ENCODE results near the gene CIB1.

CIB1 gene

DNA sequence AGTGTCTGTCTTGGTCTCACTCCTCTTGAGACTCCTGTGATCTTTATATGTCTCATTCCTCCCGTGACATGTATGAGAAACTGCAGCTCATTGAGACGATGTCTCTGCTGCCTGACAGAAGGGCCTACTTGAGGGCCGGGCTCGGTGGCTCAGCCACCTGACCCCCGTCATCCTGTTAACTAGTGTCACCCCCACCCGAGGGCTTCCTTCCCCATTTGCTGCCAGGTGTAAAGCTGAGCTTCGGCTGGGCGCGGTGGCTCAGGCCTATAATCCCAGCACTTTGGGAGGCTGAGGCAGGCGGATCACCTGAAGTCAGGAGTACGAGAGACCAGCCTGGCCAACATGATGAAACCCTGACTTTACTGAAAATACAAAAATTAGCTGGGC lies 19.9 kb downstream of the CIB1 start:
- DNase-seq = no peak

DNA sequence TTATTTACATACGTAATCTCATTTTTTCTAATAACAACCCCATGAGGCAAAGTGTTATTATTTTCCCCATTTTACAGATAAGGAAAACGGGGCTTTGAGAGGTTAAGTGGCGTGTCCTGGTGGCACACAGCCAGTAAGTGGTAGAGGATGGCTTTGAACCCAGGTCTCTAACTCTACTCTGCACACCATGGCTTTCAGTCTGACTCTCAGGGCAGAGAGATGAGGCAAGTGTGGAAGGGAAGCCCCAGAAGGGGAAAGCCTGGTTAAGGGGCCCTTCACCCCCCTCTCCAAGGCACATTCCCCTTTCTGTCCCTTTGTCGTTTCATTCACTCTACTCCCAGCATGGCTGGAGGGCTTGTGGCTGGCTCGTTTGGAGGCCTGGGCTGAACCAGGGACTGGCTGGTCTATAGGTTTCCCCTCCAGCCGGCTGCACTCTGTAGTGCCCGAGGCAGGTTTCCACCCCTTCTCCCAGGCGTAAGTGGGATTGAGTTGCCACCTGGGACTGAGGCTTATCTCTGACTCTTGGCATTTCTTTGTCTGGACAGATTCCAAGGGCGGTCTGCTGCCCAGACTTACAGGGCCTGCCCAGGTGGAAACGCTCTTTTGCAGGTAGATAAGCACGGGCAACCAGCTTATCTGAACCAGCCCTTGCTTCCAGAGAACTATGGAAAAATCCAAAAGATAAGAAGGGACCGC lies 20.5 kb downstream of the CIB1 start:
- no peak for DNase-seq

DNA sequence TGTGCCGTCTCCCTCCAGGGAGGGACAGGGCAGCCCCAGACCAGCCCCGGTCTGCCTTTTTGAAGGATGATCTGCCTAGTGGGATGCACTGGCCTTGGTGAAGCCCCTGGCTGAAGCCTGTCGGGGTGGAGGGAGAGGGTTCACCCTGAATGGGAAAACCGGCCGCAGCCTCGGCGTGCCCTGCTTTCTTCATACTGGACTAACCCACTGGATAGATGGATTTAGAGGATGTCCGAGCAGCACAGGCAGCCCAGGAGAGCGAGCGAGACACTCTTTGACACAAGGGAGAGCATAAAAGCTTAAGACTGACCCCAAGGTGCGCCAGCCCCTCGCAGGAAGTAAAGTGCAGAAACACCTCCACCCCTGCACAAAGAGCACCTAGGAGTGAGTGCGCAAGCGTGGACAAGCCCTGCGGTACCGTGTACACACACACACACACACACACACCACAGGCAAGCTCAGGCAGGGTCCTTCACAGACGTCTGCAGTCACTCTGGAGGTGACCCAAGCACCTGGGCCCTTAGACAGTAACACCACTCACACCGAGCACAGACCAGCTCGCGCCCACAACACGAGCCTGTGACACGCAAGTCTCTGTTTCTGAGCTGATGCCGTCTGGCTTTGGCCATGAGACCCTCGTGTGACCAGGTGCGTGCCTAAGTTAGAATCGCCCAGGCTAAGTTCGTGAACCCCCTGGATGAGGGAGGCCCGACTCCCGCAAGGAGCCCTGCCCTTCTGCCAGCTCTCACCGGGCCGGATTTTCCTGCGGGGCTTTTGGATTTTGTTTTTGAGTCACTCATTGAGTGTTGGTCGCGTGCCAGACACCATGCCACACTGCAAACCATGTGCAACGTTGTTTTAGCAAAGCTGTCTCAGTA lies 21.3 kb downstream of the CIB1 start:
- no peak for DNase-seq

DNA sequence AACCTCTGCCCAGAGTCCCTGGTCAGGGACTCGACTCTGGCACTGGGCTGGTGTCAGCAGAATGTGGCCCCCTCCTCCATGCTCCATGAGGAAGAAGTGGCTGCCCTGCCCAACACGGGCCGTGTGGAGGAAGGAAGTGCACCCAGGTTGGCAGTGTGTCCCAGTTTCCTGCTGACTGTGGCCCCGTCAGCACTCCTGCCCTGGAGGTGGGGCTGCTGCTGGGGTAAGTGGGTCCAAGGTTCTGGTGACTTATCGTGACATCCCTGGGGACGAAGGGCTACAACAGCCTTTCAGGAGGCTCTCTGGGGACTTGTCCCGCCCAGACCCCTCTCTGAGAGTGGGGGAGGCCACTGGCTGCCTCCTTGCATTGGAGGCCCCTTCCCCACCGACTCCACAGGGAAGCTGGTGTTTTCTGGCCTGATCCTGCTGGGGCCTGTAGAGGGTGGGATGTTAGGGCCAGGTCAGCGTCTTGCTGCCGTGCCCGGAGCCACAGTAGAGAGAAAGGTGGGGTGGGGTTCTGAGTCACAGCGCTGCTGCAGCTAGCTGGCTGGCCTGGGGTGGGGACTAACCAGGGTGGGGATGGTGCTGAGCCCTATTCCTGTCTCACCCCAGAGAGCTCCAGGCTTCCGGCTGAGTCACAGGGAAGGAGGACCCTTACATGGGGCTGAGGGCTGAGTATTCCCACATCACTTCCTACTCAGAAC lies 22.1 kb downstream of the CIB1 start:
- no peak for DNase-seq

DNA sequence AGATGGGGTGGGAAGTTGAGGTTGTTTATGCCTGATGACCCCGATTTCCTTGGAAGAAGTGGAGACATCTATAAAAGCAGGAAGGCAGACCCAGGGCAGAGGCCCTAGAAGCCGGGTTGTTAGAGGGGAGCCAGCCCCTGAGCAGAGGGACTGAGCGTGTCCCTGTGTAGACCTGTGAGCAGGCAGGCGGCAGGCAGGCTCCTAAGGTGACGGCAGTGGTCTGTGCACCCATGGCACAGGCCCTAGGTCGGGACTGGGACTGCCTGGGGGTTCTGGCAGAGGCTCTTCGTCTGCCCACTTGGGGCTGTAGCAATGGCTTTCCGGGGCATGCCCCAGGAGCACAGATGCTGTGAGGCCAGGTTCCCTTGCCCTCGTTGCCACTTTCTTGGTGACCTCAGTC lies 22.7 kb downstream of the CIB1 start:
- DNase-seq = no peak

DNA sequence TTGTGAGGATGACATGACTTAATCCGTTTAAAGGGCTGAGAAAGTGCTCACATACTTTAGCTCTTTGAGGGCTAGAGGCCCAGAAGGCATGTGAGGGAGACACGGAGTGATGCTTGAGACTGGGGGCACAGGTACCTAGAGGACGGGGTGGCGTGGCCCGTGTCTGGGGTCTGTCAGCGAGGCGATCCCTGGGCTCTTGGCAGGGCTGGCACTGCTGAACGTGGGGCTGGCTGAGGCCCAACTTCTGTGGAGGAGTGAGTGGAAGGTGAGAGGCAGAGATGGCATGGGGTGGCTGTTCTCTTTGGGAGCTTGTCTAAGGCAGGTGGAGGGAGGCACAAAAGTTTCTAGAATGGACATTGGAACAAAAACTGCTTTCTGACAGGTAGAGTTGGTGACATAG lies 23.1 kb downstream of the CIB1 start:
- DNase-seq = no peak

DNA sequence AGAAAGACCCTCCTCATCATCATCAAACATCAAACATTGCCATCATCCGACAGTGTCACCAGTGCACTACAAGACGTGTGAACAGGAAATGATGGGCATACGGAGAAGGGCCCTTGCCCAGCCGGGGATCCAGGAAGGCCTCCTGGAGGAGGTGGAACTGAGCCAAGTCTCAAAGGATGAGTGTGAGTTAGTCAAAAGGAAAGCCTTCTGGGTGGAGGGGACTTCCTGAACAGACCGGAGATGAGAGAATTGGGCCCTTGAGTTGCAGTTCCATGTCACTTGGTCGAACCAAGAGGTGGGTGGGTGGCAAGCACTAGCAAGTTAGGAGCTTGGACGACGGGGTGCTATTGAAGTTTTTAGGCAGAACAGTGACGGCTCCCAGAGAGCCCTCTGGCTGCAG lies 24.1 kb downstream of the CIB1 start:
- peak; percentile 70 for DNase-seq

DNA sequence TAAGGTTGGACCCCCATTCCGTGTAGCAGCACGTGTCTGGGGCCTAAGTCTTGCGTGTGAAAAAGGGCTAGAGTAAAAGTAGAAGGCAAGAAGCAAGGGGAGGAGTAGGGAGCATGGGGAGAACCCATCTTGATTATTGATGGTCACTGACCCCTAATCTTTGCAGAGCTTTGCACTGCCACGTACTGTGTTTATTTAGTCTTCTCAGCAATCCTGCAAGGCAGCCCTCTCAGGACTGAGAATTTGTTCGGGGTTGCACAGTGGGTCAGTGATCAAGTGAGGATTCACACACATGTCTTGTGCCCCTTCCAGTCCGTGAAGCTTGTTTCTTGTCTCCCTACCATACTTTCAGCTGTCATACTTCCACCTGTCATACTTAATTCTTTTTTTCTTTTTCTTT lies 25.4 kb downstream of the CIB1 start:
- DNase-seq = no peak

DNA sequence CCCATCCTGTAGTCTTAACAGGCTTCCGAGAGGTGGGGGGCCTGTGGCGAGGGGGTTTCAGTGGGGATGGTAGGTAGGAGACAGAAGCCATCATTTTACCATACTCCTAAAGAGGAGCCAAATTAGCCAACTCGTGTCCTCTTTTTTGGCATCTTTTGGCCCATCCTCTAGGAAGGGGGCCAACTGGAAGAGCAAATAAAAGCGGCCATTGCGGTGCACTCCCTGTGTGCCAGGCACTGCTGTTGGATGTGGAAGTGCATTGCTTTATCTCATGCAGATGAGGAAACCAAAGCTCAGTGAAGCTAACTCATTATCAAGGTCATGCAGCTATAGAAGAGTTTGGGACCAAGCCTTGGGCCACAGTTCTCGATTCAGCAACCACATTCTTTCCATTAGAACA lies 26.5 kb downstream of the CIB1 start:
- no peak for DNase-seq

DNA sequence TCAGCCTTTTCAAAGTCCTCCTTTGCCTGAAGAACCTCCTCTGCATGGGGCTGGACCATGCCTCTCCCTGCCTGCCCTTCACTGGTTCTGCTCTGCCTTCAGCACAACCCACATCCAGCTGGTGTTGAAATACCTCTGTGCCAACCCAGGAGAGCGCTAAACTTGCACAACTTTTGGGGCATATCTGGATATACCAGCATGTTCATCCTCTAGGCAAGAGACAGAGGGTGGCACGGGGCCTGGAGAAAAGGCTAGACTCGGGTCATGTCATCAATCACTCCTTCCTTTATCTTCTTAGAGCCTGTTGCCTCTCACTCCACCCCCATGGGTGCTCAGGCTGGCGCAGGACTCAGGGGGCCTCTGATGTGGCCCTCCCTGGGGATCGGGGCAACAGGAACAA lies 27.9 kb downstream of the CIB1 start:
- no peak for DNase-seq

DNA sequence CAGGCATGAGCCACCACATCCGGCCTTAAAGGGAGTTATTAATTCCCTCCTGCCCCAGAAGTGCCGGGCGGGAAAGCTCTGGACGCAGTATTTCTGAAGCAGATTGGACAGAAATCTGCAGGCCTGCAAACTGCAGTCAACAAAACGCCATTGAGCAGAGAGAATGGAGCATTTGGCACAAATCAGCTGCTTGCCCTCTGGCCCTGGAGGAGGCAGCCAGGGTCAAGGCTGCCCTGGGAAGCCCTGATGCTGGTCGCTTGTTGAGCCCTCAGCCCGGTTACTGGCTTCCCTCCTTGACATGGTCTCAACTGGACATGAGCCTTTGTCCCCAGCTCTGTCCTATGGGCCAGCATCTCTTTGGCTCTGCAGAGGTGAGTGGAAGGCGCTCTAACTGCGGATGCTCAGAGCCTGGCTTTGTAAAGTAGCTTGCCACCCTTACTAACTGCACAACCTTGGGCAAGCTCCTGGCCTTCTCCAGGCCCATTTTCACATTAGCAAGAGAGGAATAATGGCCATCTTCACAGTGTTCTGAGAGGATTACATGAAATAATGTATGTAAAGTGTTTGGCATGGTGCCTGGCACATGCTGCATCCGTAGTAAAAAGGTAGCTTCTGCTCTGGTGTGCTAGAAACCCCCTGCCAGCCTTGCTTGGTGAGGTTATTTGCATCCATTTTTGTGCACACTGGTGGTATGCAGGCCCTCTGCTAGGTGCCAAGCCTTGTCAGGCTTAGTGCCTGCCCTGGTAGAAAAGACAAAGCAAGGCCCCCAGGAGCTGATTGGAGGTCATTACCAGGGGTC lies 28.5 kb downstream of the CIB1 start:
- DNase-seq = no peak

DNA sequence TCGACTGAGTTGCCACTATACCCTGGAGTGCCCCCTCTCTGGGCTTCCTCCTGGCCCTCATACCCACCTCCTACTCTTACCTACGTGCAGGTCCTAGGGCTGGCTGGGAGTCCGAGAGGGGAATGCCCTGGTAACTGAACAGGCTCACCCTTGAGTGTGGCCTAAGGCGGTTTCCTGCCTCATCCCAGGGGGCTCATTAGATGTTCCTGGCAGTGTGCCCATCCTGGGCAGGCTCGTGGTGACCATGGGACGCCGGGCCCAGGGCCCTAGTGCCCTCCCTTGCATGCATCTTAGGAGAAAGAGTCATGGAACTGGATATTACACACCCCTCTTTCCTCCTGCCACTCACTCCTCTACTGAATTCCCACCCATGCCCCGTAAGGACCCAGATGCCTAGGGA lies 29.8 kb downstream of the CIB1 start:
- DNase-seq = no peak

DNA sequence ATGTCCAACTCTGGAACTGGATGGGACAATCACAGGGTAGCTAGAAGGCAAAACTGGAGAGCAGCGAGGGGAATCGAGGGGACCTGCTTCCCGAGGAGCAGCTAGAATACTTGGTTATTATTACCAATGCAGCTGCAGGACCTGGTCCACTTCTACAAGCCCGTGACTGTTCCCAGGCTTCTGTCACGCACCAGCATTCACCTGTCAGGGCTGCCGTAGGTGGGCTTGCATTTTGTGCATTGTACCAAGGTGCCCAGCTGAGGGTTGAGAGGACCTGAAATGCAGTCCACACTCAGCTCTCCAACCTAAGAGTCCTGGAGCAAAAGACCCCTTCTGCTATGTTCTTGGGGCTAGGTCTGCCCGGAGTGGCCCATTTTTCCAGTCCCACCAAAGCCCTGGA lies 30.3 kb downstream of the CIB1 start:
- DNase-seq = no peak

DNA sequence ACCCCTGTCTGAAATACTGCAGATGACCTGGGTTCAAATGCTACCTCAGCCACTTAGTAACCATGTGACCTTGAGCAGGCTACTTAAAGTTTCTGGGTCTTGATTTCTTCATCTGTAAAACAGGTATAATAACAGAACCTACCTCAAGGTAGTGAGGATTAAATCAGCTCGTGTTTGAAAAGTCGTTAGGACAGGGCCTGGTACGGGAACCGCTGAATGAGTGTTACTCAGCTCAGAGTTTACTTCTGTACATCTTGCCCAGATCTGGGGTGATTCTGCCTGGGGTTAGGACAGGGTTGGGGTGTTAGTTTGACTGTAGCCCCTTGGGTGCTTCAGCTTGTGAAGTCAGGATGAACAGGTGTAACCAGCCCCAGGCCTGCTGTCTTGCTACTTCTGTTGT lies 30.8 kb downstream of the CIB1 start:
- DNase-seq = no peak

DNA sequence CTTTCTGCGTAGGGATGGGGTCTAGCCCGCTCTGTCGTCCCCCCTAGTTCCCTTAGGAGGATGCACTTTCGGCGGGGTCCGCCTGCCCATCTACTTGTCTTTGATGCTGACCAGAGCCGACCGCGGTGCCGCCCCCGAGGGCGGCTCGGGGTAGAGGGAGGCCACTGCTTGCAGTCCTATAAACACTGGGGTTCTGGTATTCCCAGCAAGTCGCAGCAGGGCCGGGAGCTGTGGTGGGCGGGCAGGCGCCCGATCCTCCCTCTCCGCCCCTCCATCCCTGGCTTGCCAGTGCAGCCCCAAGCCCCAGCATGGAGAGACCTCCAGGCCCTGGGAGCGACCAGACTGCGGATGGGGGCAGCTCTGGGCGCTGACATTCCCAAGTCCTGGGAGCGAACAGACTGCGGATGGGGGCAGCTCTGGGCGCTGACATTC lies 31.8 kb downstream of the CIB1 start:
- DNase-seq = no peak

DNA sequence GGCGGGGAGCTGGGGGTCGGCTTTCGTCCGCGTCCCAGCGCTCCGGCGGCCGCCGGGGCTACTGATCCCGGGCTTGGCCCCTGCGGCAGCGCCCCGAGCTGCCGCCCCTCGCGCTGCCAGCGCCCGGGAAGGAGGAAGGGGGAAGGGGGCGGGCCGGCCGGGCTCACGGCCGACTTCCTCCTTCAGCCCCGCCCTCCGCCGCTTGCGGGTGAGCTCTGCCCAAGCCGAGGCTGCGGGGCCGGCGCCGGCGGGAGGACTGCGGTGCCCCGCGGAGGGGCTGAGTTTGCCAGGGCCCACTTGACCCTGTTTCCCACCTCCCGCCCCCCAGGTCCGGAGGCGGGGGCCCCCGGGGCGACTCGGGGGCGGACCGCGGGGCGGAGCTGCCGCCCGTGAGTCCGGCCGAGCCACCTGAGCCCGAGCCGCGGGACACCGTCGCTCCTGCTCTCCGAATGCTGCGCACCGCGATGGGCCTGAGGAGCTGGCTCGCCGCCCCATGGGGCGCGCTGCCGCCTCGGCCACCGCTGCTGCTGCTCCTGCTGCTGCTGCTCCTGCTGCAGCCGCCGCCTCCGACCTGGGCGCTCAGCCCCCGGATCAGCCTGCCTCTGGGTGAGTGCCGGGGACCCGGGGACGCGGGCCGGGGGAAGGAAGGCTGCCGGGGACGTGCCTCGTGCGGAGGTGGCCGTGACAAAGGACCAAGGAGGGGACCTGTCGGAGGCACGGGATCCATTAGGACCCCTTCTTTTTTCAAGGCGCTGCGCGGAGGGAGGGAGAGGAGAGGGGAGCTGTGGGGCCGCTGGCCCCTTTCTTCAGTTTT lies 32.4 kb downstream of the CIB1 start, which contains the start of gene SEMA4B:
Gene SEMA4B, plus strand, starts transcription at position 201 of the 814 bp plus-strand sequence. Its CDS starts 249 bp downstream, at position 450.
- DNase-seq = peak; percentile 72

DNA sequence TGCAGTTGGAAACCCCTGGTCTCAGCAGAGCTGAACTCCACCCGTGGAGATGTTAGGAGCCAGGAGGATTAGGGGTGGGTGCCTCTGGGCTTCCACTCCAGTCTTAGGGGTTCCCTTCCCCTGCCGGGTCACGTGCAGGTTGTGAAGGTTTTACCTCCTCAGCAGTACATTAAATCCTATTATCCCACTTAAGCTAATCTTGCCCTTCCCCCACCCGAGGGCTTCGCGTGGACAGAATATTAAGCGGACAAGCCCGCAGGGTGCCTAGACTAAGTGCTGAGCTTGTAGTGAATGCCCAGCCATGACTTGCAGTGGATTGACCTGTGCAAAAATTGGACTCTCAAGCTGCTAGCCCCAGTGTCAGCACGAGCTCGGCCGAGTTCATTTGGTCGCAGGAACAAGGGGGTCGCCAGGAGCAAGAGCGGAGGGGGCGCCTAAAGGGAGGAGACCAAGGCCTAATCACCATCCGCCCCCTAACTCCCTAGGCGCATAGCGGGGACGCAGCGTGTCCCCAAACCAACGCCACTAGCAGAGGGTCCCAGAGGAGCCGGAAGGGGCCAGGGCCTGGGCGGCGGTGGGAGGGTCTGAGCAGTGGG lies 33.1 kb downstream of the CIB1 start:
- DNase-seq = no peak

DNA sequence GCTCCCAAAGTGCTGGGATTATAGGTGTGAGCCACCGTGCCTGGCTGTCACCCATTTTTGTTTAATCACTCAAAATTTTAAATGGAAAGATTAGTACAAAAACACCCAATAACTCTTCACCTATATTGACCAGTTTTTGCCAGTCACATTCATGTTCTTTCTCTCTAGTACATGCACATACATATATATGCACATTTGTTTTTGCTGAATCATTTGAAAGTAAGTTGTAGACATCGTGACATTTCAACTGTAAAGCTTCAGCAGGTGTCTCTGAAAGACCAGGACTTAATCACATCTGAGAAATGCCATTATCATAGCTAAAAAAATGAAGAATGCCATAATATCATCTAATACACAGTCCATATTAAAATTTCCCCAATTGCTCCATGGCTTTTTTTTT lies 39.1 kb downstream of the CIB1 start:
- no peak for DNase-seq

DNA sequence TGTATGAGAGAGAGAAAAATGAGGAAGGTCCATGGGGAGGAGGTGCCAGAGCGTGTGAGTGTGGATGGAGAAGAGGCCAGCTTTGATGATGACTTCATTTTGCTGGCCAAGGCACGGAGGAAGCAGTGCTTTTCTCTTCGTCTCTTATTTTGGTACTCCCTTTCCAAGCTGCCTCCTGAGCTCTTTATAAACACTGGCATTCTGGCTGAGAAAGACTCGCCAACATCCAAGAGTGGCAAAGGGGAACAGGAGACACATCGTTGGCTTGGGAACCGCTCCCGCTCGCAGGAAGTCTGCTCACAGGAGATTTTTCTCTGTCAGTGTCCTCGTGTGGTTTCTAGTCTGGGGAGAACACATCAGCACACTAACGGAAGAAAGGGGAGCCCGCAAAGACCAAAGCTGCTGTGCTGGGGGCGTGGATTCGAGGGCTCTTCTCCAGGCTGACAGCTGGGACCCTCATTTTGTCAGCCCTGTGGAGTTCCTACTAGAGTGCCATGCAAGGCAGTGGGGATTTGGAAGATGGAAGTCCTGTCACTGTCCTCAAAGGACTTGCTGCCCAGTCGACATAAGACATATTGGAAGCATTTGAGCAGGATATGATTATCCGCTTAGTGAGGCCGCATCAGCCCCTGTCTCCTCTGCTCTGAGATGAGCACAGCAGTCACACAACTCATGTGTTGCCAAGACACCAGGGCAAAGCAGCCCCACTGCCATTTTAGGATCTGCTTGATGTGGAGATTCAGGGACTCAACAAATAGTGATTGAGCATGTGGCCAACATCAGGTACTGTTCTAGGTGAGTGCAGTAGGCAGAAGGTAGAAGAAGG lies 40.6 kb downstream of the CIB1 start:
- no peak for DNase-seq

DNA sequence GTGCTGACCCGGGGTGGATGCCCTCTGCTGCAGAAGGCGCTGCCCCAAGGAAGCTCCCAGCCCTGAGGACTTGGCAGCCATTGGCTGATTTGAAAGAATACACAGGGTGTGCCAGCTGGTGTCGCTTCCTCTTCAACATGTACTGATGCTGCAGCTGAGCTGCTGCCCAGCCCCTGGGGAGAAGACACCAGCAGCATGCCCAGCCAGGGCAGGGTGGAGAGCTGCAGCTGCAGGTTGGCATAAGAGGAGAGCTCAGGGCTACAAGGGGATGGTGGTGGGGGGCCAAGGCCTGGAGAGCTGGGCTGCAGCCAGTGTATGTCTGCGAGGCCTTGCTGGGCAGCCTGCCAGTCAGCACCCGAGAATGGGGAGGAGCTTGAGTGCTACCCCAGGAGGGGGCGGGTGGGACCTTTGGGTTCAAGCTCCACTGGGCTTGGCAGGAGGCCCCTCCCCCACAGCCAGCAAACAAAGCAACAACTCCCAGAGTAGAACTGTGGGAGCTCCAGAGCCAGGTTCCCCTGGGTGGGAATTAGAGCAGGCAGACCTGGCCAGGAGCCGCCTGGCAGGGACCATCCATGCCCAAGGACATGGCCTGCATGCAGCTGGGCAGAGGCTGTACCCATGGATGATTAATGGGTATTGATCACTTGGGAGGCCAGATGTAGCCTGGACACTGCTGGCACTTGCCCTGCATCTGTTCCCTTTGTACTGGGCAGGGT lies 41.8 kb downstream of the CIB1 start:
- DNase-seq = peak; percentile 21
